ENCODE measurements around the gene SPRN. TPM values are rescaled to one million over a fixed set of nuclear protein-coding genes. Genes with fewer than 3 reads are reported as not detected.

SPRN gene
- total RNA-seq, 4 donors from 2014 or later, result 0.34 to 0.71 TPM; not detected in 2

GRCh38 chr10:133403784-133404183, 20.6 kb downstream of the SPRN start:
- Histone ChIP-seq H3K4me1 (no peaks in the 10 kb centered on the region), H3K36me3 (peaks cover 31 to 94% (median 70%) of the 10 kb centered on the region in 4 donors), H3K9me3 (no peaks in the 10 kb centered on the region), H3K4me3 (no peak overlapping the region), H3K27ac (replicated peaks in 1 of 4) (no peak overlapping the region), H3K27me3 (no peaks in the 10 kb centered on the region)
- TF ChIP-seq POLR2A (IDR thresholded peaks at IDR 0.05; ENCODE audit: low read depth) (no peak), POLR2AphosphoS5 (IDR thresholded peaks at IDR 0.05) (no peak), EP300 (IDR thresholded peaks at IDR 0.05) (no peak)
- TF ChIP-seq, protein P1, sequence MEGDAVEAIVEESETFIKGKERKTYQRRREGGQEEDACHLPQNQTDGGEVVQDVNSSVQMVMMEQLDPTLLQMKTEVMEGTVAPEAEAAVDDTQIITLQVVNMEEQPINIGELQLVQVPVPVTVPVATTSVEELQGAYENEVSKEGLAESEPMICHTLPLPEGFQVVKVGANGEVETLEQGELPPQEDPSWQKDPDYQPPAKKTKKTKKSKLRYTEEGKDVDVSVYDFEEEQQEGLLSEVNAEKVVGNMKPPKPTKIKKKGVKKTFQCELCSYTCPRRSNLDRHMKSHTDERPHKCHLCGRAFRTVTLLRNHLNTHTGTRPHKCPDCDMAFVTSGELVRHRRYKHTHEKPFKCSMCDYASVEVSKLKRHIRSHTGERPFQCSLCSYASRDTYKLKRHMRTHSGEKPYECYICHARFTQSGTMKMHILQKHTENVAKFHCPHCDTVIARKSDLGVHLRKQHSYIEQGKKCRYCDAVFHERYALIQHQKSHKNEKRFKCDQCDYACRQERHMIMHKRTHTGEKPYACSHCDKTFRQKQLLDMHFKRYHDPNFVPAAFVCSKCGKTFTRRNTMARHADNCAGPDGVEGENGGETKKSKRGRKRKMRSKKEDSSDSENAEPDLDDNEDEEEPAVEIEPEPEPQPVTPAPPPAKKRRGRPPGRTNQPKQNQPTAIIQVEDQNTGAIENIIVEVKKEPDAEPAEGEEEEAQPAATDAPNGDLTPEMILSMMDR (IDR thresholded peaks at IDR 0.05), result no peak
- intact Hi-C loops (cut with DNase I), result no loop called here
- 93% methylated on average over 5 of the region's 5 CpGs for WGBS
- DNase-seq (ENCODE audit: extremely low spot score), result no peak

DNA sequence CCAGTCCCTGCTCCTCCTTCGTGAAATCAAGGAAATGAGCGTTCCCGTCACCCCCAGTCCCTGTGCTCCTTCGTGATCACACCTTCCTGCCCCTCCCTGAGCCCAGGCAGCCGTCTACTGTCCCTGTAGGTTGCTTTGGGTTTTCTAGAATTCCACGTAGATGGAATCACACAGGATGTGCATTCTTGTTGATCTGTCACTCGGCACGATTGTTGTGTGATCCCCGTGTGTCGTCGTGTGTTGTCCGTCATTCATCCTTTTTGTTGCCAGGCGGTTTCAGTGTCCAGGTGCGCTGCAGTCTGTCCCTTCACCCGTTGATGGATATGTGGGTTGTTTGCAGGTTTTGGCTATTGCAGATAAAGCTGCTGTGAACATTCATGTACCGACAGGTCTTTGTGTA, 21.1 kb downstream of the SPRN start:
- H3K27ac ChIP-seq (replicated peaks in 1 of 4), result no peak overlapping the region
- no peak for DNase-seq (ENCODE audit: extremely low spot score)
- H3K4me1 ChIP-seq, result no peaks in the 10 kb centered on the region
- H3K4me3 ChIP-seq, result no peak overlapping the region
- H3K9me3 ChIP-seq, result no peaks in the 10 kb centered on the region
- 86% methylated on average over 16 of the region's 16 CpGs for WGBS
- peaks cover 35 to 96% (median 73%) of the 10 kb centered on the region in 4 donors for H3K36me3 ChIP-seq
- H3K27me3 ChIP-seq, result no peaks in the 10 kb centered on the region
- intact Hi-C loops (cut with DNase I), result no loop called here
- TF ChIP-seq POLR2AphosphoS5 (IDR thresholded peaks at IDR 0.05) (no peak), POLR2A (IDR thresholded peaks at IDR 0.05; ENCODE audit: low read depth) (no peak), EP300 (IDR thresholded peaks at IDR 0.05) (no peak)
- TF ChIP-seq, protein P1 (IDR thresholded peaks at IDR 0.05), result no peak

DNA sequence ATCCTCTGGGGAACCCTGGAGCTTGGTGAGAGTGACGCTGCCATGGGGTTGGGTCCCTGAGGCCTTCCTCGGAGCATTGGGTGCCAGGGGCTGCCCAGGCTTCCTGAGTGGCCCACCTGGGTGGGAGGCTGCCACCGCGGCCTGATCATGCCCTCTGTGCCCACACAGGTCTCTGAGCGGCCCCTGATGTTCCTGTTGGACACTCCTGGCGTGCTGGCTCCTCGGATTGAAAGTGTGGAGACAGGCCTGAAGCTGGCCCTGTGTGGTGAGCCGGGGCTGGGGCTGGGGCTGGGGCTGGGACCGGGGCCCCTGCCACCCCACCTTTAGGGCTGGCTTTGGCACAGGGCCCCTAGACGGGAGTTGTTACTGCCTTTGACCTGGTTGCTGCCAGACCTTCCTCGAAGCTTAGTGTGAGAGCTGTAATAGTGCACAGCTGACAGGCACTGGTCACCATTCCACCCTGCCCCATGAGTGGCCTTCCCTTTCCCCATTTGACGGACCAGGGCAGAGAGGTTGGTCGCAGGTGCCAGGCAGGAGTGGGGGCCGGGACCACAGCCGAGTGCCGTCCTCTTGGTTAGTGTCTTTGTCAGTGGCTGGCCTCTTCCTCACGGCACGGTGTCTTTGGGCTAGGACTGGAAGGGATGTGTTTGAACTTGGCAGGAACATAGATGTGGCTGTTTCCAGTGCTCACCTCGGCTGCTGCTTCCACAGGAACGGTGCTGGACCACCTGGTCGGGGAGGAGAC, 22.3 kb downstream of the SPRN start:
- WGBS, result over 99% methylated on average over 10 of the region's 21 CpGs
- H3K36me3 ChIP-seq, result peaks cover 35 to 96% (median 79%) of the 10 kb centered on the region in 4 donors
- H3K27ac ChIP-seq (replicated peaks in 1 of 4), result no peak overlapping the region
- H3K4me3 ChIP-seq, result no peak overlapping the region
- DNase-seq (ENCODE audit: extremely low spot score), result no peak
- H3K27me3 ChIP-seq, result no peaks in the 10 kb centered on the region
- H3K9me3 ChIP-seq, result no peaks in the 10 kb centered on the region
- intact Hi-C loops (cut with DNase I), result no loop called here
- TF ChIP-seq POLR2A (IDR thresholded peaks at IDR 0.05; ENCODE audit: low read depth), result no peak
- TF ChIP-seq POLR2AphosphoS5 (IDR thresholded peaks at IDR 0.05), result no peak
- TF ChIP-seq, protein P1 (IDR thresholded peaks at IDR 0.05), result no peak
- no peaks in the 10 kb centered on the region for H3K4me1 ChIP-seq

DNA sequence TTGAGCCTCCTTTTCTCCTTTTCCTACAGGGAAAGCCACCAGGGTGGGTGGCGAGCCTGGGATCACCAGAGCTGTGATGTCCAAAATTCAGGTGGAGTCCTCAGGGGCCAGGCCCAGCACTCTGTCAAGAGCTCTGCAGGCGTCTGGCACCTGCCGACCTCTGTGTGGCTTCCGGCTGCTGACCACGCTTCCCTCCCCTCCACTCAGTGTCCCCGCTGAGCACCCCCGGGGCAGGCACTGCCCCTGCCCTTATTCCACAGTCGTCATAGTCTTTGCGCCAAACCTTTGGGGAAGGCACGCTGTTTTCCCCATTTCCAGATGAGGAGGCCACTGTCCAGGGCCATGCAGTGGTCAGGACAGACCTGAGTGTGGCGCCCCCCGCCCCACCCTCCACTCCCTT, 22.9 kb downstream of the SPRN start:
- no peak for DNase-seq (ENCODE audit: extremely low spot score)
- Histone ChIP-seq H3K36me3 (peaks cover 35 to 96% (median 81%) of the 10 kb centered on the region in 4 donors), H3K27me3 (no peaks in the 10 kb centered on the region), H3K27ac (replicated peaks in 1 of 4) (no peak overlapping the region), H3K9me3 (no peaks in the 10 kb centered on the region), H3K4me3 (no peak overlapping the region), H3K4me1 (no peaks in the 10 kb centered on the region)
- TF ChIP-seq EP300 (IDR thresholded peaks at IDR 0.05) (no peak), POLR2A (IDR thresholded peaks at IDR 0.05; ENCODE audit: low read depth) (no peak), POLR2AphosphoS5 (IDR thresholded peaks at IDR 0.05) (no peak)
- TF ChIP-seq, protein P1 (IDR thresholded peaks at IDR 0.05), result no peak
- WGBS, result 88% methylated on average over 12 of the region's 12 CpGs
- intact Hi-C loops (cut with DNase I), result no loop called here
